ENCODE measurements around the gene SCN3B.

The SCN3B gene

GRCh38 chr11:123698546-123699127 is 44.2 kb upstream of the SCN3B start:
- H4K91ac ChIP-seq (ENCODE audit: low read depth, low read length, poor library complexity): no peak overlapping the region
- no peak overlapping the region for H3K27ac ChIP-seq (replicated peaks; ENCODE audit: low read length)
- no peak overlapping the region for H3K4me2 ChIP-seq (ENCODE audit: insufficient read depth, low read length, poor library complexity, severe bottlenecking)
- no peaks in the 10 kb centered on the region for H3K4me1 ChIP-seq (ENCODE audit: control insufficient read depth in 2 of 2, insufficient read depth in 1 of 2, low read depth in 1 of 2, low read length in 2 of 2)
- no peak overlapping the region for H3K4ac ChIP-seq (ENCODE audit: low read length)
- H4K8ac ChIP-seq (ENCODE audit: low read depth, low read length): no peak overlapping the region
- no peak overlapping the region for H3K23ac ChIP-seq (ENCODE audit: low read depth, low read length, poor library complexity)
- no peak overlapping the region for H2AK5ac ChIP-seq (ENCODE audit: low read depth, low read length)
- DNase-seq (ENCODE audit: low spot score): no peak
- no CpG with 5 or more reads among the region's 2 CpGs for WGBS, 2 donors (ENCODE audit: extremely low coverage in 2 of 2, insufficient read length in 2 of 2, insufficient replicate concordance in 1 of 2)
- no peaks in the 10 kb centered on the region for H3K79me1 ChIP-seq (ENCODE audit: low read depth, low read length)
- no peak overlapping the region for H2BK120ac ChIP-seq (ENCODE audit: low read depth, low read length)
- no peaks in the 10 kb centered on the region for H3K36me3 ChIP-seq (replicated peaks in 1 of 2; ENCODE audit: control insufficient read depth in 2 of 2, insufficient read depth in 2 of 2, low read length in 2 of 2)
- H3K9me3 ChIP-seq (replicated peaks in 1 of 2; ENCODE audit: control insufficient read depth in 2 of 2, insufficient read depth in 1 of 2, low read depth in 1 of 2, low read length in 2 of 2): no peaks in the 10 kb centered on the region
- H3K27me3 ChIP-seq (ENCODE audit: control insufficient read depth in 3 of 3, insufficient read depth in 3 of 3, low read depth in 1 of 3, low read length in 3 of 3): peaks cover 0 to 26% (median 0%) of the 10 kb centered on the region in 3 experiments
- H2BK15ac ChIP-seq (ENCODE audit: low read length): no peak overlapping the region
- no peak overlapping the region for H2BK5ac ChIP-seq (ENCODE audit: low read length)
- H3K9ac ChIP-seq (ENCODE audit: low read depth, low read length, poor library complexity): no peak overlapping the region
- H3K18ac ChIP-seq (ENCODE audit: low read length): no peak overlapping the region
- H2BK12ac ChIP-seq (ENCODE audit: low read length): no peak overlapping the region
- no peak overlapping the region for H2AFZ ChIP-seq (ENCODE audit: low read length)
- no peak overlapping the region for H3K14ac ChIP-seq (ENCODE audit: low read length)
- H3K4me3 ChIP-seq (ENCODE audit: low read length in 2 of 2): no peak overlapping the region

DNA sequence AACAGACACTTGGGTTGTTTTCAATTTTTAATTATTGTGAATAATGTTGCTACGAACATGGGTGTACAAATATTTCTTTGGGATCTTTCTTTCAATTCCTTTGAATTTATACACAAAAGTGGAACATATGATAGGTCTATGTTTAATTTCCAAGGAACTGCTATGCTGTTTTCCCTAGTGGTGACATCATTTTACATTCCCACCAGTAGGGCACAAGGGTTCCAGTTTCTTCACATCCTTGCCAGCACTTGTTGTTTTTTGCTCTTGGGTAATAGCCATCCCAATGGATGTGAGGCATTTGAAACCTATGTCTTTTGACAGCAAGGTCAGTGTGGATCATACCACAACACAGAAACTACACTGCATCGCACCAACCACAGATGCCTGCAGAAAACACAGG is 41.8 kb upstream of the SCN3B start:
- H2BK15ac ChIP-seq (ENCODE audit: low read length): no peak overlapping the region
- H2BK120ac ChIP-seq (ENCODE audit: low read depth, low read length): no peak overlapping the region
- no peak overlapping the region for H3K18ac ChIP-seq (ENCODE audit: low read length)
- H2AFZ ChIP-seq (ENCODE audit: low read length): no peak overlapping the region
- H3K23ac ChIP-seq (ENCODE audit: low read depth, low read length, poor library complexity): no peak overlapping the region
- no peaks in the 10 kb centered on the region for H3K79me1 ChIP-seq (ENCODE audit: low read depth, low read length)
- H3K36me3 ChIP-seq (replicated peaks in 1 of 2; ENCODE audit: control insufficient read depth in 2 of 2, insufficient read depth in 2 of 2, low read length in 2 of 2): no peaks in the 10 kb centered on the region
- no peak overlapping the region for H3K4me3 ChIP-seq (ENCODE audit: low read length in 2 of 2)
- H4K91ac ChIP-seq (ENCODE audit: low read depth, low read length, poor library complexity): no peak overlapping the region
- H4K8ac ChIP-seq (ENCODE audit: low read depth, low read length): no peak overlapping the region
- no peak overlapping the region for H2BK12ac ChIP-seq (ENCODE audit: low read length)
- no CpG with 5 or more reads among the region's 2 CpGs for WGBS, 2 donors (ENCODE audit: extremely low coverage in 2 of 2, insufficient read length in 2 of 2, insufficient replicate concordance in 1 of 2)
- H3K4me2 ChIP-seq (ENCODE audit: insufficient read depth, low read length, poor library complexity, severe bottlenecking): no peak overlapping the region
- peaks cover 0 to 20% (median 0%) of the 10 kb centered on the region in 3 experiments for H3K27me3 ChIP-seq (ENCODE audit: control insufficient read depth in 3 of 3, insufficient read depth in 3 of 3, low read depth in 1 of 3, low read length in 3 of 3)
- H2AK5ac ChIP-seq (ENCODE audit: low read depth, low read length): no peak overlapping the region
- no peak overlapping the region for H3K4ac ChIP-seq (ENCODE audit: low read length)
- no peak for DNase-seq (ENCODE audit: low spot score)
- H3K14ac ChIP-seq (ENCODE audit: low read length): no peak overlapping the region
- H3K9me3 ChIP-seq (replicated peaks in 1 of 2; ENCODE audit: control insufficient read depth in 2 of 2, insufficient read depth in 1 of 2, low read depth in 1 of 2, low read length in 2 of 2): no peaks in the 10 kb centered on the region
- no peaks in the 10 kb centered on the region for H3K4me1 ChIP-seq (ENCODE audit: control insufficient read depth in 2 of 2, insufficient read depth in 1 of 2, low read depth in 1 of 2, low read length in 2 of 2)
- H3K9ac ChIP-seq (ENCODE audit: low read depth, low read length, poor library complexity): no peak overlapping the region
- no peak overlapping the region for H3K27ac ChIP-seq (replicated peaks; ENCODE audit: low read length)
- H2BK5ac ChIP-seq (ENCODE audit: low read length): no peak overlapping the region

DNA sequence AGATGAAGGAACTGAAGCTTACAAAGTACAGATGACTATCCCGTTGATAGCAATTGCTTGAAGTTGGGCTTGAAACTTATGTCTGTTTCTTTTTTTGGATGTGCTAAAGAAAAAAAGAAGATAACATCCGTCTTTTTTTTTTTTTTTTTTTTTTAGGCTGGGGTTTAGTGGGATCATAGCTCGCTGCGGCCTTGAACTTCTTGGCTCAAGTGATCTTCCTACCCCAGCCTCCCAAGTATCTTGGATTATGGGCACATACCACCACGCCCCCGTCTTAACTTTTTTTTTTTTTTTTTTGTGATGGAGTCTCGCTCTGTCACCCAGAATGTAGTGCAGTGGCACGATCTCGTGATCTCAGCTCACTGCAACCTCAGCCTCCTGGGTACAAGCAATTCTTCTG is 40.8 kb upstream of the SCN3B start:
- no peak for DNase-seq (ENCODE audit: low spot score)
- Histone ChIP-seq H3K4me1 (ENCODE audit: control insufficient read depth in 2 of 2, insufficient read depth in 1 of 2, low read depth in 1 of 2, low read length in 2 of 2) (no peaks in the 10 kb centered on the region), H3K79me1 (ENCODE audit: low read depth, low read length) (no peaks in the 10 kb centered on the region), H3K4ac (ENCODE audit: low read length) (no peak overlapping the region), H2BK5ac (ENCODE audit: low read length) (no peak overlapping the region), H2AFZ (ENCODE audit: low read length) (no peak overlapping the region), H3K18ac (ENCODE audit: low read length) (no peak overlapping the region), H2AK5ac (ENCODE audit: low read depth, low read length) (no peak overlapping the region), H3K4me3 (ENCODE audit: low read length in 2 of 2) (no peak overlapping the region), H4K8ac (ENCODE audit: low read depth, low read length) (no peak overlapping the region), H3K36me3 (replicated peaks in 1 of 2; ENCODE audit: control insufficient read depth in 2 of 2, insufficient read depth in 2 of 2, low read length in 2 of 2) (no peaks in the 10 kb centered on the region), H2BK12ac (ENCODE audit: low read length) (no peak overlapping the region), H3K23ac (ENCODE audit: low read depth, low read length, poor library complexity) (no peak overlapping the region), H3K27ac (replicated peaks; ENCODE audit: low read length) (no peak overlapping the region), H3K4me2 (ENCODE audit: insufficient read depth, low read length, poor library complexity, severe bottlenecking) (no peak overlapping the region), H2BK15ac (ENCODE audit: low read length) (no peak overlapping the region), H4K91ac (ENCODE audit: low read depth, low read length, poor library complexity) (no peak overlapping the region), H3K9me3 (replicated peaks in 1 of 2; ENCODE audit: control insufficient read depth in 2 of 2, insufficient read depth in 1 of 2, low read depth in 1 of 2, low read length in 2 of 2) (no peaks in the 10 kb centered on the region), H3K27me3 (ENCODE audit: control insufficient read depth in 3 of 3, insufficient read depth in 3 of 3, low read depth in 1 of 3, low read length in 3 of 3) (peaks cover 0 to 20% (median 0%) of the 10 kb centered on the region in 3 experiments), H3K14ac (ENCODE audit: low read length) (no peak overlapping the region), H2BK120ac (ENCODE audit: low read depth, low read length) (no peak overlapping the region), H3K9ac (ENCODE audit: low read depth, low read length, poor library complexity) (no peak overlapping the region)
- no CpG with 5 or more reads among the region's 9 CpGs for WGBS, 2 donors (ENCODE audit: extremely low coverage in 2 of 2, insufficient read length in 2 of 2, insufficient replicate concordance in 1 of 2)

GRCh38 chr11:123694551-123694950 is 40.1 kb upstream of the SCN3B start:
- Histone ChIP-seq H3K9me3 (replicated peaks in 1 of 2; ENCODE audit: control insufficient read depth in 2 of 2, insufficient read depth in 1 of 2, low read depth in 1 of 2, low read length in 2 of 2) (no peaks in the 10 kb centered on the region), H2BK5ac (ENCODE audit: low read length) (no peak overlapping the region), H3K4me2 (ENCODE audit: insufficient read depth, low read length, poor library complexity, severe bottlenecking) (no peak overlapping the region), H3K4me3 (ENCODE audit: low read length in 2 of 2) (no peak overlapping the region), H3K23ac (ENCODE audit: low read depth, low read length, poor library complexity) (no peak overlapping the region), H2BK12ac (ENCODE audit: low read length) (no peak overlapping the region), H3K9ac (ENCODE audit: low read depth, low read length, poor library complexity) (no peak overlapping the region), H4K91ac (ENCODE audit: low read depth, low read length, poor library complexity) (no peak overlapping the region), H3K4me1 (ENCODE audit: control insufficient read depth in 2 of 2, insufficient read depth in 1 of 2, low read depth in 1 of 2, low read length in 2 of 2) (no peaks in the 10 kb centered on the region), H2AFZ (ENCODE audit: low read length) (no peak overlapping the region), H3K14ac (ENCODE audit: low read length) (no peak overlapping the region), H3K36me3 (replicated peaks in 1 of 2; ENCODE audit: control insufficient read depth in 2 of 2, insufficient read depth in 2 of 2, low read length in 2 of 2) (no peaks in the 10 kb centered on the region), H3K18ac (ENCODE audit: low read length) (no peak overlapping the region), H2AK5ac (ENCODE audit: low read depth, low read length) (no peak overlapping the region), H3K79me1 (ENCODE audit: low read depth, low read length) (no peaks in the 10 kb centered on the region), H2BK120ac (ENCODE audit: low read depth, low read length) (no peak overlapping the region), H2BK15ac (ENCODE audit: low read length) (no peak overlapping the region), H4K8ac (ENCODE audit: low read depth, low read length) (no peak overlapping the region), H3K27ac (replicated peaks; ENCODE audit: low read length) (no peak overlapping the region), H3K27me3 (ENCODE audit: control insufficient read depth in 3 of 3, insufficient read depth in 3 of 3, low read depth in 1 of 3, low read length in 3 of 3) (peaks cover 0 to 26% (median 0%) of the 10 kb centered on the region in 3 experiments), H3K4ac (ENCODE audit: low read length) (no peak overlapping the region)
- WGBS, 2 donors (ENCODE audit: extremely low coverage in 2 of 2, insufficient read length in 2 of 2, insufficient replicate concordance in 1 of 2): no CpG with 5 or more reads among the region's 2 CpGs
- DNase-seq (ENCODE audit: low spot score): no peak
